SK-N-SH (cell line): ENCODE data around the gene MANBA.

Experiments
- GABPA ChIP-seq: IDR thresholded peaks from 2 replicates; pipeline ENCODE4 v1.4.0; 2012; ENCODE audit warnings: low read depth, mild to moderate bottlenecking
- TF ChIP-seq, protein P1 (sequence below): fragments of 200-600 bp; sonication (generic); IDR thresholded peaks from 2 replicates; pipeline ENCODE4 v1.6.1; 2017; ENCODE audit warnings: antibody characterized with exemption, mild to moderate bottlenecking, moderate library complexity

DNA sequence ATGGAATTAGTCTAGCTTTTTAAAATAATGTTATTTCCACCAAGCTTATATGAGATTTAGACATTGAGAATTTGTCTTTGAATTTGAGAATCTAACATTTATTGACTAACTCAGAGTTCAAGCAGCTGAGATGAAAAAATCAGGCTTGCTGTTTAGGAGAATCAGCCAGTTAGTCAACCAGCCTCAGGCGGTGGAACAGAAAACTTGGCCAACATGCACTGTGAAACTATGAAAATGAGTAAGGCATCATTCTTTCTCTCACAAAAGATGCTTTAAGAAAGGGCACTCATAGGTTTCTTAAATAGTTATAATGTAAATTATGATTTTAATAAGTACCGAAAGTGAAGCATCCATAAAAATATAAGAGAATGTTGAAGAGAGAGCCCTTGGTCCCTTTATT lies 175.4 kb downstream of the MANBA start:
- no peak for TF ChIP-seq GABPA
- TF ChIP-seq, protein P1, sequence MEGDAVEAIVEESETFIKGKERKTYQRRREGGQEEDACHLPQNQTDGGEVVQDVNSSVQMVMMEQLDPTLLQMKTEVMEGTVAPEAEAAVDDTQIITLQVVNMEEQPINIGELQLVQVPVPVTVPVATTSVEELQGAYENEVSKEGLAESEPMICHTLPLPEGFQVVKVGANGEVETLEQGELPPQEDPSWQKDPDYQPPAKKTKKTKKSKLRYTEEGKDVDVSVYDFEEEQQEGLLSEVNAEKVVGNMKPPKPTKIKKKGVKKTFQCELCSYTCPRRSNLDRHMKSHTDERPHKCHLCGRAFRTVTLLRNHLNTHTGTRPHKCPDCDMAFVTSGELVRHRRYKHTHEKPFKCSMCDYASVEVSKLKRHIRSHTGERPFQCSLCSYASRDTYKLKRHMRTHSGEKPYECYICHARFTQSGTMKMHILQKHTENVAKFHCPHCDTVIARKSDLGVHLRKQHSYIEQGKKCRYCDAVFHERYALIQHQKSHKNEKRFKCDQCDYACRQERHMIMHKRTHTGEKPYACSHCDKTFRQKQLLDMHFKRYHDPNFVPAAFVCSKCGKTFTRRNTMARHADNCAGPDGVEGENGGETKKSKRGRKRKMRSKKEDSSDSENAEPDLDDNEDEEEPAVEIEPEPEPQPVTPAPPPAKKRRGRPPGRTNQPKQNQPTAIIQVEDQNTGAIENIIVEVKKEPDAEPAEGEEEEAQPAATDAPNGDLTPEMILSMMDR, result no peak
